ENCODE data around the gene SLC22A1. TPM values are rescaled to one million over a fixed set of nuclear protein-coding genes. Genes with fewer than 3 reads are reported as not detected.
A peak's percentile ranks its signal among the peaks of the same experiment; 100 is the strongest.

The SLC22A1 gene
- total RNA-seq, 1 experiment from 2014 or later: 0.98 TPM

DNA sequence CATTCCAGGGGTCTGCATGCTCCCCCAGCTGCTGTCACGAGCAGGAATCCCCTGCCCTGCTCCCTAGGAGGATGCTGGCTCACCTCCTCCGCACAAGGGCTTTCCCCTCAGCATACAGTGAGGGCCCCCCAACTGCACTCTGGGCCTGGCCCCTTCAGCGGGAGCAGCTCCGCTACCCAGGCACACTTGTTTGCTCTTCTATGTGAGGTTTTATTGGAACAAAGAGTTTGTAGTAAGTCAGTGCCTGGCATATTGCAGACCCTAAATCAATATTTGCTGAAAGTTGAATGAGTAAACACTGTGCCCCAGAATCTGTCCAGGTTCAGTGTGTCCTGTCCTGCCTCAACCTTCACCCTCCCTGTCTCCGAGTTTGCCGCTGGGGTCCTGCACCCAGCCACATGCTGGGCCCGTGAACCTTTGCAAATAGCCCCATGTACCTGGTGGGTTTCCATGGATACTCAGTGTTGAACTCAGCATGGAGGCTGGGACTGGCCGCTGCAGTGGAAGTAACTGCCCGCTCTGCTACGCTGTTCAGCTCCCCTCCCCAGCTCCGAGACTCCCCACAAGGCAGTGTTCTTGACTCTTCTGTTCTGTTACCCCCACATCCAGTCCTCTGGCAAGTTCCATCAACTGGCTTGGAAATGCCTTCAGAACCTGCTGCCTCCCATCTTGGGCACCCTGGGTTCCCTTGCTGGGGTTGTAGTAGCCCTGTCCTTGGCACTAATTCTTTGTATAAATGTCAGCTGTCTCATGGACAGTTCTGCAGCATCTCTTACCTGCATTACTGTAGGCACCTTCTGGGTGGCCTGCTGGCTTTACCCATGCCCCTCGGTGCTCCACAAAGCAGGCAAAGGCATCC is 15.7 kb downstream of the SLC22A1 start:
- H3K4me1 ChIP-seq (ENCODE audit: control insufficient read depth, insufficient read depth, low read length): no peaks in the 10 kb centered on the region
- H3K27ac ChIP-seq (ENCODE audit: low read length): no peak overlapping the region
- no peak overlapping the region for H3K4me3 ChIP-seq (ENCODE audit: low read depth in 2 of 2, low read length in 2 of 2)
- H3K36me3 ChIP-seq (ENCODE audit: control insufficient read depth, insufficient read depth, low read length): no peaks in the 10 kb centered on the region
- ATAC-seq: no peak; the same call in 1 of the 2 replicates
- ChIA-PET POLR2A (no interaction called here), CTCF (interaction anchor here (1.8 kb wide), 1 partner anchor 318 kb away, joined by 10 read pairs; no protein-coding TSS in a partner anchor)
- H3K9me3 ChIP-seq (ENCODE audit: control insufficient read depth, insufficient read depth, low read depth, low read length): no peaks in the 10 kb centered on the region
- no peaks in the 10 kb centered on the region for H3K27me3 ChIP-seq (ENCODE audit: control insufficient read depth, insufficient read depth, low read length)
- in situ Hi-C loops (cut with HindIII; ENCODE audit: low pct_unique_long_range_greater_than_20kb, low sequenced_read_pairs): no loop called here
- DNase-seq (ENCODE audit: low read depth, low spot score): no peak
- intact Hi-C loops (cut with micrococcal nuclease; ENCODE audit: unreplicated experiment): no loop called here
- TF ChIP-seq POLR2AphosphoS5 (IDR thresholded peaks at IDR 0.05; ENCODE audit: low read depth, low read length) (no peak), CTCF (IDR thresholded peaks at IDR 0.05) (no peak), SIN3A (IDR thresholded peaks at IDR 0.05; ENCODE audit: borderline replicate concordance, insufficient read depth, low read depth, low read length) (no peak), TCF7L2 (IDR thresholded peaks at IDR 0.05; ENCODE audit: low read depth, low read length) (no peak)
- TF ChIP-seq, protein P1, sequence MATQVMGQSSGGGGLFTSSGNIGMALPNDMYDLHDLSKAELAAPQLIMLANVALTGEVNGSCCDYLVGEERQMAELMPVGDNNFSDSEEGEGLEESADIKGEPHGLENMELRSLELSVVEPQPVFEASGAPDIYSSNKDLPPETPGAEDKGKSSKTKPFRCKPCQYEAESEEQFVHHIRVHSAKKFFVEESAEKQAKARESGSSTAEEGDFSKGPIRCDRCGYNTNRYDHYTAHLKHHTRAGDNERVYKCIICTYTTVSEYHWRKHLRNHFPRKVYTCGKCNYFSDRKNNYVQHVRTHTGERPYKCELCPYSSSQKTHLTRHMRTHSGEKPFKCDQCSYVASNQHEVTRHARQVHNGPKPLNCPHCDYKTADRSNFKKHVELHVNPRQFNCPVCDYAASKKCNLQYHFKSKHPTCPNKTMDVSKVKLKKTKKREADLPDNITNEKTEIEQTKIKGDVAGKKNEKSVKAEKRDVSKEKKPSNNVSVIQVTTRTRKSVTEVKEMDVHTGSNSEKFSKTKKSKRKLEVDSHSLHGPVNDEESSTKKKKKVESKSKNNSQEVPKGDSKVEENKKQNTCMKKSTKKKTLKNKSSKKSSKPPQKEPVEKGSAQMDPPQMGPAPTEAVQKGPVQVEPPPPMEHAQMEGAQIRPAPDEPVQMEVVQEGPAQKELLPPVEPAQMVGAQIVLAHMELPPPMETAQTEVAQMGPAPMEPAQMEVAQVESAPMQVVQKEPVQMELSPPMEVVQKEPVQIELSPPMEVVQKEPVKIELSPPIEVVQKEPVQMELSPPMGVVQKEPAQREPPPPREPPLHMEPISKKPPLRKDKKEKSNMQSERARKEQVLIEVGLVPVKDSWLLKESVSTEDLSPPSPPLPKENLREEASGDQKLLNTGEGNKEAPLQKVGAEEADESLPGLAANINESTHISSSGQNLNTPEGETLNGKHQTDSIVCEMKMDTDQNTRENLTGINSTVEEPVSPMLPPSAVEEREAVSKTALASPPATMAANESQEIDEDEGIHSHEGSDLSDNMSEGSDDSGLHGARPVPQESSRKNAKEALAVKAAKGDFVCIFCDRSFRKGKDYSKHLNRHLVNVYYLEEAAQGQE (IDR thresholded peaks at IDR 0.05; ENCODE audit: insufficient read depth in 1 of 2, low read depth in 2 of 2, low read length in 1 of 2): no peak
- BruUV-seq (replicated peaks): no TSS peak

- TF ChIP-seq CTCF (IDR thresholded peaks at IDR 0.05): peak; percentile 83
- no peak for TF ChIP-seq POLR2AphosphoS5 (IDR thresholded peaks at IDR 0.05; ENCODE audit: low read depth, low read length)
- no peak for TF ChIP-seq SIN3A (IDR thresholded peaks at IDR 0.05; ENCODE audit: borderline replicate concordance, insufficient read depth, low read depth, low read length)
- TF ChIP-seq TCF7L2 (IDR thresholded peaks at IDR 0.05; ENCODE audit: low read depth, low read length): no peak
- Histone ChIP-seq H3K9me3 (ENCODE audit: control insufficient read depth, insufficient read depth, low read depth, low read length) (no peaks in the 10 kb centered on the region), H3K27me3 (ENCODE audit: control insufficient read depth, insufficient read depth, low read length) (no peaks in the 10 kb centered on the region), H3K4me1 (ENCODE audit: control insufficient read depth, insufficient read depth, low read length) (no peaks in the 10 kb centered on the region), H3K36me3 (ENCODE audit: control insufficient read depth, insufficient read depth, low read length) (no peaks in the 10 kb centered on the region), H3K27ac (ENCODE audit: low read length) (no peak overlapping the region), H3K4me3 (ENCODE audit: low read depth in 2 of 2, low read length in 2 of 2) (no peak overlapping the region)
- intact Hi-C loops (cut with micrococcal nuclease; ENCODE audit: unreplicated experiment): loop anchor here (1.0 kb wide), 1 partner anchor 318 kb away; no protein-coding TSS in a partner anchor
- POLR2A ChIA-PET: no interaction called here
- ATAC-seq (no peak), DNase-seq (ENCODE audit: low read depth, low spot score) (peak; percentile 39)
- in situ Hi-C loops (cut with HindIII; ENCODE audit: low pct_unique_long_range_greater_than_20kb, low sequenced_read_pairs): no loop called here
- CTCF ChIA-PET: interaction anchor here (0.6 to 1.8 kb wide), 3 partner anchors 9 to 317 kb away, joined by 3 to 10 read pairs (median 3); no protein-coding TSS in a partner anchor
- BruUV-seq (replicated peaks): no TSS peak
Observed at GRCh38 chr6:160137989-160138835, 16.6 kb downstream of the SLC22A1 start.

All from Panc1 (cell line).